ENCODE measurements around the gene RSL1D1.

Gene RSL1D1

DNA sequence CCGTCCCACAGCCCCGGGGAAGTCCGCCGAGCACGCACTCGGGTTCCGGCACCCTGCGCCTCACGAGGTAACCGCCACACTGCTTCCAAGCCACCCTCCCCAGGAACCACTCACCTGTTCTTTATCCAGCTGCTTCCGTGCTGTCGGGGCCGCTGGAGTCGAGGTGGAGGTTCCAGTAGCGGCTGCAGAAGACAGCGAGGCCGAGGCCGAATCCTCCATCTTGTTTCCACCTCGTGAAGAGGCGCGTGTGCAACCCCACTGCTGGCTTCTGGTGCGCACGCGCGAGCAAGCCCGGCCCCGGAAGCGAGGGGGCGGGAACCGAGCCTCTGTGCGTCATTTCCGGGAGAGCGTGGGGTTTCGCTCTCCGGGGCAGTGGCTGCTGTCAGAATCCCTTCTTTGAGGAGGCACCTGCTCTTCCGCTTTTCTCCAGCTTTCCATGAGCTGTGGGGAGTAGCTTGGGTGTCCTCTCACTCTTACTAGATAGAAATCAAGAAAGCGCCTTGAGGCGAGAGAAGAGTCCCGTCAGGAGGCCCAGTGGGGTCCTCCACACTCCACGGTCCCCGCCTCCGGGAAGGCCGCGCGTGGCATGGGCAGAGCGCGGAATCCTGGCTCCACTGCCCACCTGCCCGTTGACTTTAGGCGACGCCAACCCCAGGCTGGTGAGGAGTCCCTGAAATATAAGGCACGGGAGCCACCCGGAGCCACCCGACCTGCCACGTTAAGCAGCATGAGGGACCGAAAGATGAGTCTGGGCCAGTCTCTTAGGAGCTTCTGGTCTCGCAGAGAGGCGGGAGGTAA is at the start of gene RSL1D1:
TSS of gene RSL1D1 (minus strand) at position 249 of the 798 bp plus-strand sequence. CDS start at position 219, 30 bp downstream.
- DNase-seq, result peak; percentile 93

DNA sequence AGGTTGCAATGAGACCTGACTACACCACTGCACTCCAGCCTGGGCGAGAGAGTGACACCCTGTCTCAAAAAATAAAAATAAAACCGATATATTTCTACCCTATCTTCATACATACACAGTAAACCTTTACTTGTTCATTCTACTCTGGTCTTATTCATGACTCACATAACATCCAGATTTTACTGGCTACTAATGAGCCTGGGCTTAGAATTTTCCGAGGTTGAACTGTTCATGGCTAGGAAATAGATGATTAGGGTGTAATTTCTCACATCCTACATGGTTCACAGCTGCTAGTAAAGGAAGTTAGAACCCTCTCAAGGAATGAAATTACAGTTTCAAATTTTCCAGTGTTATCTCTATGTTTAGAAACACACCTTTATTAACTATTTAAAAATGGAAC is 49.7 kb upstream of the RSL1D1 start:
- no peak for DNase-seq

DNA sequence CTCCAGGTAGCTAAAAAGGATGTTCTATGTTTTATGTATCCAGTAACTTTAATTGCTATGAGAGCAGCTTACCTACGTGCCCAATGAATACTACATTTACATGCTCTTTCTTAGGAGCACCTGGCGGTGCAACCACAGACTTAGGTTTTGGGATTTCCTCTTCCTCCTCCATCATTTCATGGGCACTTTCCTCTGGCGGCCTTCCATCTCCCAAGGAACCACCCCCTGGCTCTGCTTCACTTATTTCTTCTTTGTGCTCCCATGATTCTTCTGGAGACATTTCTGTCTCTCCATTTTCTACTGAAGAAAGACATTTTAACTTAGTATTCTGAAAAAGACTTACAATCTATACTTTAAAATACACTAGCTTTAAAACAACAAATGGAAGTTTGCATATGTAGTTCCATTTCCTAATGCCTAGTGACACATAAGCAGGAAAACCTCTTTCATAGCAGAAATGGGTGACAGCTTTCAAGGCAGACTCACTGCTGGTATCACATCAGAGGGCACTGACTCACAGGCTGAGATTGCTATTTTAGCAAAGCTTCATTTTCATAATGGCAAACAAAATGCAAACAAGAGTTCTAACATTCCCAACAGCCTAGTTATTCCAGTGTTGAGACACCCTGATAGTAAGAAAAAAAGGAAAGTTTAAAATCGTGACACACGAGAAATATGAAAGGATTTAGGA is 45.3 kb upstream of the RSL1D1 start:
- no peak for DNase-seq

DNA sequence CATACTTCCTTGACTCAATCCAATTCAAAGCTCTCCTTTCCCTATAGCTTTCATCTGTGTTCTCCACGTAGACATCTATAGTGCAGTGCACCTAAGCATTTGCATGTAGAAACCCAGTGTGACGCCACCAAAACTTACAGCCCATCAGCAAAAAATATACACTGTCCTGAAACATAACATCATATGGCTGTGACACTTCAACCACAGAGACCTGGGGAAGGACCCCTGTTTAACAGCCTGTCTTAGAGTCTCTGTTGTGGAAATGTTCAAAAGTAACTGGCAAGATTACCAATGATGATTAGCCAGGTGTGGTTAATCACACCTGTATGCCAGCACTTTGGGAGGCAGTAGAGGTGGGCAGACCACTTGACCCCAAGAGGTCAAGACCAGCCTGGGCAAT is 42.2 kb upstream of the RSL1D1 start:
- no peak for DNase-seq

DNA sequence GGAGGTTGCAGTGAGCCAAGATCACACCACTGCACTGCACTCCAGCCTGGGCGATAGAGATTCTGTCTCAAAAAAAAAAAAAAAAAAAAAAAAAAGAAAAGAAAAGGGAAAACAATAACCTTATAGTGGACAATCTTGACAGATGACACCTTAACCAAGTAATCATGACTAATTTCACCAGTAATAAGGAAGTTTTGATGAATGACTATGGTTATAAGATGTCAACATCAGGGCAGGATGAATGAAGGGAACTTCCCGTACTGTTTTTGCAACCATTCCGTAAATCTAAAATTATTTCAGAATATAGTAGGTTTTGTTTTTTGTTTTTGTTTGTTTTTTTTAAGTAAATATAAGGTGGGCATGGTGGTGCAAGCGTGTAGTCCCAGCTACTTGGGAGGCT is 41.4 kb upstream of the RSL1D1 start:
- no peak for DNase-seq

DNA sequence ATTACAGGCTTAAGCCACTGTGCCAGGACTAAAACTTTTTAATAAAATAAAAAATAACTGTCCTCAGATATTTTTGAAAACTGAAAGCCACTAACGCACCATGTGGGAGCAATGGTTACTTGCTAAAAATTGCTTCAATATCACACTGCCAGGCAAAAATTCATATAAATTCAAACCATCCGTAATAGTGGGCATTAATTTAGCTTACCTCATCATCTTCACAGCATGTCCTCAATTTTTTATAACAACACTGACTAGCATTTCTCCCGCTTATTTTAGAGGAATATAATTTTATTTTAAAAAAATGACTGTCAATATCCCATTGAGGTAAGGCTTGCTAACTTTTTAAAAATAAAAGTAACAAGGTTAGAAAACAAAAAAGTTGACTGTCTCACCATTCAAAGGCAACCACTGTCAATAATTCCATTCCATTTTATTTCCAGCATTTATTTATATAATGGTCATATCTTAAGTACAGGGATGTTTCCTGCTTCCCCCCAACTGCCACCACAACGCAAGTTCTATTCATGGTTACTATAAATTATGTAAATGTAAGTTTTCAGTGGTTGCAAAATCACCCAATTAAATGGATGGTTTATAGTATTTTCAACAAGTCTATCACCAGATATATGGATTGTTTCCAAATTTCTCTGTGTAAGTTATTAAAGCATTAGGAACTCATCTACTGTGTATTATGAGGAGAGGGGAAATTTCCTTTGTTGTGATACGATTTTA is 39.1 kb upstream of the RSL1D1 start:
- no peak for DNase-seq

DNA sequence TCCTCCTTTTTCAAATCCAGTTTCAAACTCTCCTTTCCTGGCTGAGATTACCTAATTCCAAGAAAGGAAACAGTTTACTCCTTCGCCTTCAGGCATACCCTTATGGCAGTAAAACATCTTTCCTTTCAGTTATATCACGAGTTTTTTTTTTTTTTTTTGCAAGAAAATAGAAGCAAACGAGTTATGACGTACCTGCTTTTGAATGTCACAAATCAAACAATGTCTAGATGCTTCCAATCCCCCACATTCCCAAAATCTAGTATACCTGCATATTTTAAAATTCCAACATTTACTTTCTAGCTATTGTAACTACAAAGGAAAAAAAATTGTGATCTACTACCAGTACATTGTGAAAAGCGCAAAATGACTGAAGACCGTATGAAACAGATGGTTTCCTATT is 35.5 kb upstream of the RSL1D1 start:
- no peak for DNase-seq

DNA sequence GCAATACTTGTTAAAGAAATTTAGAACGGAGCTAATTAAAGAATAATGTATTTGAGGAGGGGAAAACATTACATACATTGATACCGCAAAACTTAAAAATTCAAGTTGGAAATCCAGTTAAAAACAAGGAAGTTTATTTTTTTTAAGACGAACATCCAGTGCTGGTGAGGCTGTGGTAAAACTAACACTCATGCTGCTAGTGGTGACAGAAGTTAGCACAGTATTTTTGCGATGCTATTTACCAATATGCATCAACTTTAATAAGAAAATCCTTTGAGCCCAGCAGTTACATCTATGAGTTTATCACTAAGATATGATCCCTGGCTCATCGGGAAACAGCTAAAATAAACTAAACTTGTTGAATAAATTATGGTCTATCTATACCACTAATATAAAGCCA is 32.7 kb upstream of the RSL1D1 start:
- DNase-seq, result no peak

DNA sequence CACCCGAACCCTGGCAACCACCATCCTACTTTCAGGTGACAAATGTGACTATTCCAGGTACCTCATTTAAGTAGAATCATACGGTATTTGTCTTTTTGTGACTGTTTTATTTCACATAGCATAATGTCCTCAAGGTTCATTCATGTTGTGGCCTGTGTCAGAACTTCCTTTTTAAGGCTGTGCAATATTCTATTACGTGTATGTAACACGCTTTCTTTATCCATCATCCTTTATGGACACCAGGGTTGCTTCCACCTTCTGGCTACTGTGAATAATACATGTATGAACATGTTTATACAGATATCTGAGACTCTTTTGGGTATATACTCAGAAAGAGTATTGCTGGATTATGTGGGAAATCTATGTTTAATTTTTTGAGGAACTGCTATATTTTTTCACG is 28.7 kb upstream of the RSL1D1 start:
- DNase-seq, result no peak

DNA sequence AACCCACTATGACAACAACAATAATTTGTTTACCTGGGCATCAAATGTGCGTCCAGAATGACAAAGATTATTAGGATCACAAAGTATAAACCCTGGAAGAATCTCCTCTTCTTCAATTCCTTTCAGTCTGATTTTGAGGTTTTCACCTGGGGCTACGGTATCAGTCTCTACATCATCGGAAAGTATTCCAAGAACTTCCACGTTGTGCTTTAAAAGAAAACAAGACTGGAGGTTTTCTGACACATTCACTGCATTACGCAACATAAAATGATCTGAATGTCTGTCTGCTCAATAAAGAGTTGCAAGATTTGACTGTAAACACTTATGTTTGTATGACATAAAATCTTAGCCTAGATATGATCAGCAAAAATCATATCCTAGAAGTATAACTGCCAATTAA is 26.0 kb upstream of the RSL1D1 start:
- DNase-seq, result no peak

DNA sequence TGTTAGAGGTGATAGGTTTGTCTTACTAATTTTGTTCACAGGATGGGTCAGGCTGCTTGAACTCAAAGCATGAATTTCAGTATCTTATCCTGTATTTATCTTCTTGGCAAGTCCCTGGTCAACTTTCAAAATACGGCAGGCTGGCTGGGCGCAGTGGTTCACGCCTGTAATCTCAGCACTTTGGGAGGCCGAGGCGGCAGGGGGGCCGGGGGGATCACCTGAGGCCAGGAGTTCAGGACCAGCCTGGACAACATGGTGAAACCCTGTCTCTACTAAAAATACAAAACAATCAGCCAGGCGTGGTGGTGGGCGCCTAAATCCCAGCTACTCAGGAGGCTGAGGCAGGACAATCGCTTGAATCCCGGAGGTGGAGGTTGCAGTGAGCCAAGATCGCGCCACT is 25.0 kb upstream of the RSL1D1 start:
- DNase-seq, result no peak

DNA sequence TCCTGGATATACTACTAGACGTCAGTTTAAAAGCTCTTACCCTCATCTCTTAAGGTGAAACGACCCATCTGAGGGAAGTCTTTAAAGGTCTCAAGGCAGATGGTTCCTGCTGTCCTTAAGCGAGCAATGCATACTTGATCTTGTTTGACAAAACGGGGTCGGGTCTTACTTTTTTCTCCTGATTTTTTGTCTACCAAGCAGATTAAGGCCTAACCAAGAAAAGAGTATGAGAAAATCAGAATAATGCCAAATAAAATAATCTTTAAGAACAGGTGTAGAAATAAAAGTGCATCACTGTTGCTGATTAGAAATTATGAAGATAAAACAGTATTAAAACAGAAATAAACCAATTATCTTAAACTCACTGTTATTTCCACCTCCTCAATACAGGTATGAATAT is 24.4 kb upstream of the RSL1D1 start:
- DNase-seq, result no peak

DNA sequence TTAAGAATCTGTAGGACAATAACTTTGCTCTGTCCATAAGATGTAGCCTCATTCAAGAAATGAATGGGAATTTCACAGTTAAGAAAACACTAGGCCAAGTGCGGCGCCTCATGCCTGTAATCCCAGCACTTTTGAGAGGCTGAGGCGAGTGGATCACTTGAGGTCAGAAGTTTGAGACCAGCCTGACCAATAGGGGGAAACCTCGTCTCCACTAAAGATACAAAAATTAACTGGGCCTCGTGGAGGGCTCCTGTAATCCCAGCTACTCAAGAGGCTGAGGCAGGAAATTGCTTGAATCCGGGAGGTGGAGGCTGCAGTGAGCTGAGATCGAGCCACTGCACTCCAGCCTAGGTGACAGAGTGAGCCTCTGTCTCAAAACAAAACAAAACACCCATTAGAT is 19.9 kb upstream of the RSL1D1 start:
- peak; percentile 60 to 87 for DNase-seq

DNA sequence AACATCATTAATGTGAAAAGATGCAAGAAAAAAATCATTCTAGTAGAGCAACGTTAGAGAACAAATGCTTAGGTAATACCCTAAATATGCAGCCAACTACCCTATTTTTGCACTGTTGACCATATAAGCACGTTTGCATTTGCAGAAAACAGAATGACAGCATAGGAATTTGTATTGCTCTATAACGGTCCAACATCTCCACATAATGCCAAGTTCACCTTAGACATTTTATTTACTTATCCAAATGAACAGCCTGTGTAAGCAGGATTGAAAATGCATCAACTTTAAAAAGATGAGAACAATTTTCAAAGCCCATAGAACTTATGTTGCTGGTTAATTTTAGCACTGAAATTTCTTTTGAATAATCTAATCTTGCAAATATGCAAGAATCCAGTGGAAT is 19.1 kb upstream of the RSL1D1 start:
- no peak for DNase-seq

DNA sequence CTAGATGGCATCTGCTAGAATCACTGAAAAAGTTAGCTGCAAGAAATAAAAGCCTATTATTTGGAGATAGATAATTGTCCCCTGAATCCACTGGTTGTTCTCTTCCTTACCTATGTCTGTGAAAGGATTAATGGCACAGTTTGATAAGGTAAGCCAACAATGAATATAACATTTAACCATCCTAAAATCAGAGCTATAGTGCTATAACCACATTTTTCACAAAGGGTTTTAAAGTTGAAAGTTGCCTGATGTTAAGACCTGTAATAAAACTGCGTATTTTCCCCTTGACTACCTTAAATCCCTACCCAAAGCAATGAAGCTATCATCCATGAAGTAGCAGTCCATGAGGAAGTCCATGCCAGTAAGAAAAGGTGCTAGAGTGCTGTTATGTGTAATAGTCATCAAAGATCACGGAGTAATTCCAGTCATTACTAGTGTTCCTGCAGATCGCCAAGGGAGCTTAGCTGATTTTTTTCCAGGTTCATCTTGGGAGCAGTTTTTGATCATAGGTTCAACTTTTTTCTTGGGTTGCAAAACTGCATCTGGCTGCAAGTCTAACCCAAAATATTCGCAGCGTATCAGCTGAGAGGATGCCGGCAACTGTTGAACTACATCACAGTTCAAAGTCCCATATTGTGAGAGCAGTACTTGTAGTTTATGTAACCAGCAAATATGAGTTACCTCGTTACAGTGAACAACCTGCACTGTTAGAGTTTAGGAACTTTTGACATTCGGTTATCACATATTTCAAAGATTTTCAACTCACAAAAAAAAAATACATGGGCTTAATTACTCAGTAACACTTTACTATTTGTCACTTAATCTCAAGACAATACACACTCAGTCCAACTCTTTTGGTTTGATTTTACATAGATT is 18.2 kb upstream of the RSL1D1 start:
- no peak for DNase-seq

DNA sequence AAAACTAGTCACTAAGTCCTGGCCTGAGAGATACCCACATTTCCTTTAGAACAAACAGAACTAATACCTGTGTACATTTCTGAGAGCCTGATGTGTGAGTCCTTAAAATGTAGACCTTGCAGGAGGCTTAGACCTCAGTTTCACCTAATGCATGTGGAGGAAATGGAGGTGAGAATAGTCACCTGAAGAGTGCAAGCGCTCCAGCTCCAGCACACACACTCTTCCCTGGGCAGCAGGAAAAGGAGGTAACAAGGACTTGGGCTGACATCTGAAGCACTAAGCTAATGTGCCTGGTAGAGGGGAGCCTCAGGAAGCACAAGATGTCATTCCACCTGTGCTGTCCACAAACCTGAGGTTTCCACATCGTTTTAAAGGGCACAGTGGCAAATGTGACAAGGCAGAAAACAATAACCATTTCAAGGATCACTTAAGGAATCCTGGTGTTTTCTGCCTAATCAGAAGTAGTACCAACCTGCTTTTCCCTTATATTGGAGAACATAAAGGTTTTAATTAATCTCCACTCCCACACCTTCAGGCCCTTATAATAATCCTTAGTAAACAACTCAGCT is 17.2 kb upstream of the RSL1D1 start:
- DNase-seq, result no peak

DNA sequence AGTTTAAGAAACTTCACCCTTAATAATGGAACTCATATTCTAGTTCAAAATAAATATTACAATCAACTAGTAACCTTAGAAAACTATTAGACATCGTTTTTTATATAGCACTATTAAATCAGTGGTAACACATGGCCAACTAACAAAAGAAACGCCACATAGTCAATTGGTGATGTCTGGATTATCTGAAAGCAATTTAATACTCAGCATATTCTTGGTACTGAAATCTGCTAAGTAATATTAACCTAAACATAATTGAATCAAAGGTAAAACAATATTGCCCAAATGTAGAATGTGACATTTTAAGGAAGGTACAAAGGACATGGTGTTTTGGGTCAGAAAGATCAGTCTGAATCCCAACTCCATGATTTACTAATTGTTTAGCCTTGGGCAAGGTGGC is 11.1 kb upstream of the RSL1D1 start:
- DNase-seq, result no peak

DNA sequence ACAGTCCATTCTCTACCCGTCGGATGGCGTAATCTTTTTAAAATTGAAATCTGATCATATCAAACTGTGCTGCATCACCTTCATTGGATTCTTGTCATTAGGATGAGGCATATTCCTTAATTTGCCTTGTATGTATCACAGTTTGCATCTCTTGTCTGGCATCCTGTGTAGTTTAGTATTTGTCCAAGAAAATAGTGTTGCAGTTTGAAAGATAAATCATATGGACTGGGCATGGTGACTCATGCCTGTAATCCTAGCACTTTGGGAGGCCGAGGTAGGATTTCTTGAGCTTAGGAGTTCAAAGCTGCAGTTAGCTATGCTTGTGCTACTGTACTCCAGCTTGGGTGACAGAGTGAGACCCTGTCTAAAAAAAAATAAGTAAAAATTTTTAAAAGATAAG is 5.8 kb upstream of the RSL1D1 start:
- DNase-seq, result no peak

DNA sequence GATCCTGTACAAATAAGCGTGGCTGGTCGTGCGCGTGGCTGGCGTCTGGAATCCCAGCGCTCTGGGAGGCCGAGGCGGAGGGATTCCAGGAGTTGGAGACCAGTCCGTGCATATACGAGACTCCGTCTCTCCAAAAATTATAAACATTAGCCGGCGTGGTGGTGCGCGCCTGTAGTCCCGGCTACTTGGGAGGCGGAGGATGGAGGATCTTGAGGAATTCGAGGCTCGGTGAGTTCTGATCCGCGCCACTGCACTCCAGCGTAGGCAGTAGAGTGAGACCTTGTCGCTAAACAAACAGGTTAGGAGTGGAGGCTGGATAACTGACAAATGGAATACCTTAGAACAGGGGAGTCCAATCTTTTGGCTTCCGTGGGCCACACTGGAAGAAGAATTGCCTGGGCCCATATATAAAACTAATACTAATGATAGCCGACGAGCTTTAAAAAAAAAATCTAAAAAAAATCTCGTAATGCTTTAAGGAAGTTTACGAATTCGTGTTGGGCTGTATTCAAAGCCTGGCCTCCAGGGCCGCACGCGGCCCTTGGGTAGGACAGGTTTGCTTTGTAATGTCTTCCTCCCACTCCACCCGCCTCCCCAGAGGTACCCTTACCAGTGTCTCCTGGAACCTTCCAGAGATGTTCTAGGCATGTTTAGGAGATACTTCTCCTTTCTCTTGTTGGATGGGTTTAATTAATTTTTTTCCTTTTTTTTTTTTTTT is 909 bp upstream of the RSL1D1 start:
- DNase-seq, result no peak

DNA sequence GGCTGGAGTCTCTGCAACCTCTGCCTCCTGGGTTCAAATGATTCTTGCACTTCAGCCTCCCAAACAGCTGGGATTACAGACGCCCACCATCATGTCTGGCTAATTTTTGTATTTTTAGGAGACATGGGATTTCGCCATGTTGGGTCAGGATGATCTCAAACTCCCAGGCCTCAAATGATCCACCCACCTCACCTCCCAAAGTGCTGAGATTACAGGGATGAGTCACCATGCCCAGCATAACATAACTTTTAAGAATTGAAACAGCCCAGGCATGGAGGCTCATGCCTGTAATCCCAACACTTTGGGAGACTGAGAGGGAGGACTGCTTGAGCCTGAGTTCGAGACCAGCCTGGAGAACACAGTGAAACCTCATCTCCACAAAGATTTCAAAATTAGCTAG is 2.5 kb downstream of the RSL1D1 start:
- no peak for DNase-seq

DNA sequence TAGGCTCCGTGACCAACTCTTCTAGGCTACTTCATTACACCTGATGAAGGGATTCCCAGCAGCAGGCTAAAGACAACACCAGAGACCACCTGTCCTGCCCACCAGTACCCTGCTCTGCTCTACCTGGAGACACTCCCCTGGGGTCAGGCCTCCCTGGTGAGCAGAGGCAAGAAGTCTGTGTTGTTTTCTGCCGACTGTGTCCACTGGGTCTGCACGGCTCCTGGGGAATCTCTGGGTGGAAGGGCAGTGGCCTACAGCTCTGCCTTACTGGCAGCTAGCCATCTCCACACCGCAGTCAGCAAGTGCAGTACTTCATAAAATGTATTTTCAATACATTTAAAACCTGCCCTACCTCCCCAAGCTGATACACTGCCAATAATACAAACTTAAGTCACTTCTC is 6.8 kb downstream of the RSL1D1 start:
- no peak for DNase-seq

DNA sequence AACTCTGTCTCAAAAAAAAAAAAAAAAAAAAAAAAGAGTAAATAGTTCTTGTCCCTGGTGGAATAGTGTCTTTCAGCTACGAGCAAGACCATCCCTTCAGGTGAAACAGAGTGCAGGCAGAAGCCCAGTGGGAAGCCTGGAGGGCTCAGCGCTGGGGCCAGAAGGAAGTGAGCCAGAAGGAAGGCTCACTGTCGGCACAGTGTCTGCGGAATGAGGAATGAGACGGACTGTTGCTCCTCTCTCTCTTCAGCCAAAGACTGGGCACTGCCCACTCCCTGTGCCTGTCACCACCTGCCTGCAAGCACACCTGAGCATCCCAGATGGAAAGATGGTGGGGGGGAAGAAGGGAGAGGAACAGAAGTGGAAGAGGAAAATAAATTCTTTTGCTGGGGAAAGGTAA is 7.5 kb downstream of the RSL1D1 start:
- no peak for DNase-seq

All from NCI-H524 (cell line).